PC-9 (cell line): ENCODE data around the gene NLGN1. TPM values are rescaled to one million over a fixed set of nuclear protein-coding genes. Genes with fewer than 3 reads are reported as not detected.

Source experiments
- BruUV-seq: library from RNA; stranded (reverse); fragments of 400-500 nt; replicated peaks from 2 replicates; lab custom pipeline; 2021; lab: Mats Ljungman, UMichigan
- CTCF ChIA-PET: fragments of 300-600 bp; sonication (Branson Sonifier 250); formaldehyde crosslinking; loops from one replicate; lab custom pipeline; 2022; ENCODE audit warnings: antibody characterized with exemption; lab: Charles Lee
- POLR2A ChIA-PET: fragments of 300-600 bp; sonication (Branson Sonifier 250); formaldehyde crosslinking; loops from one replicate; lab custom pipeline; 2022; ENCODE audit warnings: antibody characterized with exemption; ENCODE audit not compliant: unreplicated experiment; lab: Charles Lee
- DNase-seq, 2 experiments: peaks; one replicate each; pipeline versions ENCODE4 v3.0.0 to v3.0.0-alpha.2; 2015 to 2022; ENCODE audit warnings: mixed read lengths in 1 of 2
- H2AFZ ChIP-seq: fragments of 200-600 bp; sonication (generic); 2 replicates; pipeline ENCODE4 v1.8.1; 2017; ENCODE audit warnings: antibody characterized with exemption
- H3F3A ChIP-seq: fragments of 200-600 bp; sonication (generic); 2 replicates; pipeline ENCODE4 v1.8.1; 2017; ENCODE audit warnings: antibody characterized with exemption, mild to moderate bottlenecking, low read depth; ENCODE audit not compliant: insufficient read depth
- H3K27ac ChIP-seq: fragments of 200-600 bp; sonication (generic); 2 replicates; pipeline ENCODE4 v1.6.1; 2016; ENCODE audit warnings: mixed run types
- H3K27me3 ChIP-seq: fragments of 200-600 bp; sonication (generic); 2 replicates; pipeline ENCODE4 v1.6.1; 2016; ENCODE audit warnings: low read depth, mixed run types; ENCODE audit not compliant: insufficient read depth
- H3K36me3 ChIP-seq: fragments of 200-600 bp; sonication (generic); 2 replicates; pipeline ENCODE4 v1.6.1; 2016; ENCODE audit warnings: low read depth, mixed run types
- H3K4me1 ChIP-seq: fragments of 200-600 bp; sonication (generic); replicated peaks from 2 replicates; pipeline ENCODE4 v1.6.1; 2016; ENCODE audit warnings: mixed run types; ENCODE audit not compliant: insufficient read depth
- H3K4me2 ChIP-seq: fragments of 200-600 bp; sonication (generic); 2 replicates; pipeline ENCODE4 v1.6.1; 2017; ENCODE audit warnings: mixed run types
- H3K4me3 ChIP-seq: fragments of 200-600 bp; sonication (generic); 2 replicates; pipeline ENCODE4 v1.6.1; 2016; ENCODE audit warnings: mixed run types
- H3K79me2 ChIP-seq: fragments of 200-600 bp; sonication (generic); 2 replicates; pipeline ENCODE4 v1.6.1; 2017; ENCODE audit warnings: low read depth, mixed run types
- H3K9me2 ChIP-seq: fragments of 200-600 bp; sonication (generic); 2 replicates; pipeline ENCODE4 v1.8.1; 2017; ENCODE audit warnings: mild to moderate bottlenecking; ENCODE audit not compliant: insufficient read depth
- H3K9me3 ChIP-seq: fragments of 200-600 bp; sonication (generic); 2 replicates; pipeline ENCODE4 v1.8.1; 2016; ENCODE audit warnings: low read depth; ENCODE audit not compliant: insufficient read depth
- H4K20me1 ChIP-seq: fragments of 200-600 bp; sonication (generic); 2 replicates; pipeline ENCODE4 v1.8.1; 2017; ENCODE audit not compliant: insufficient read depth
- CTCF ChIP-seq: fragments of 200-600 bp; sonication (generic); conservative IDR thresholded peaks from 2 replicates; pipeline ENCODE4 v1.6.1; 2017; ENCODE audit warnings: mixed run types, antibody characterized with exemption, mild to moderate bottlenecking, moderate library complexity
- EZH2 ChIP-seq: fragments of 200-600 bp; sonication (generic); IDR thresholded peaks from 2 replicates; pipeline ENCODE4 v1.8.0; 2017; ENCODE audit warnings: antibody characterized with exemption, low read depth
- intact Hi-C: fragments of 100-400 bp; cut with micrococcal nuclease; formaldehyde crosslinking; loops from one replicate; pipeline ENCODE4 v1.10.0; 2022; ENCODE audit not compliant: unreplicated experiment
- total RNA-seq: library from RNA; stranded (reverse); gene quantifications from 2 replicates; pipeline ENCODE4 v1.2.3, GENCODE V29; 2021

Gene NLGN1
- total RNA-seq, 1 experiment from 2014 or later, result 1.4 TPM

- Histone ChIP-seq H3K4me2 (no peak overlapping the region), H3K79me2 (no peaks in the 10 kb centered on the region), H3K27ac (no peak overlapping the region), H3K9me2 (no peaks in the 10 kb centered on the region), H2AFZ (no peak overlapping the region), H3K9me3 (no peaks in the 10 kb centered on the region), H3K4me3 (no peak overlapping the region), H3K4me1 (0 out of 2 replicates have a peak, but pooled peaks cover 5% of the 10 kb centered on the region), H3K36me3 (no peaks in the 10 kb centered on the region), H4K20me1 (no peaks in the 10 kb centered on the region), H3F3A (no peaks in the 10 kb centered on the region), H3K27me3 (no peaks in the 10 kb centered on the region)
- ChIA-PET CTCF (no interaction called here), POLR2A (interaction anchor here (0.6 kb wide), 1 partner anchor 1007 kb away, joined by 5 read pairs; no protein-coding TSS in a partner anchor)
- no TSS peak for BruUV-seq
- no peak for DNase-seq
- no peak for TF ChIP-seq EZH2
- no peak for TF ChIP-seq CTCF
- intact Hi-C loops, result no loop called here
These were observed 700.1 kb downstream of the NLGN1 start for GRCh38 chr3:174097686-174098085.

GRCh38 chr3:174098746-174099145 is 701.2 kb downstream of the NLGN1 start:
- no peaks in the 10 kb centered on the region for H3K9me3 ChIP-seq
- H3K9me2 ChIP-seq, result no peaks in the 10 kb centered on the region
- no peak overlapping the region for H3K27ac ChIP-seq
- 0 out of 2 replicates have a peak, but pooled peaks cover 5% of the 10 kb centered on the region for H3K4me1 ChIP-seq
- H3K4me2 ChIP-seq, result 0 out of 2 replicates have a peak overlapping the region, but pooled peaks have one; percentile 15
- H3K27me3 ChIP-seq, result no peaks in the 10 kb centered on the region
- H3F3A ChIP-seq, result no peaks in the 10 kb centered on the region
- CTCF ChIA-PET, result no interaction called here
- H3K36me3 ChIP-seq, result no peaks in the 10 kb centered on the region
- intact Hi-C loops, result no loop called here
- no peaks in the 10 kb centered on the region for H4K20me1 ChIP-seq
- H2AFZ ChIP-seq, result no peak overlapping the region
- TF ChIP-seq EZH2 (no peak), CTCF (no peak)
- no peaks in the 10 kb centered on the region for H3K79me2 ChIP-seq
- H3K4me3 ChIP-seq, result no peak overlapping the region
- POLR2A ChIA-PET, result no interaction called here
- DNase-seq, result no peak
- no TSS peak for BruUV-seq

- Histone ChIP-seq H3K4me2 (no peak overlapping the region), H4K20me1 (no peaks in the 10 kb centered on the region), H3F3A (no peaks in the 10 kb centered on the region), H3K9me2 (no peaks in the 10 kb centered on the region), H3K9me3 (no peaks in the 10 kb centered on the region), H3K27ac (no peak overlapping the region), H3K27me3 (no peaks in the 10 kb centered on the region), H3K79me2 (no peaks in the 10 kb centered on the region), H3K36me3 (no peaks in the 10 kb centered on the region), H2AFZ (no peak overlapping the region), H3K4me3 (no peak overlapping the region), H3K4me1 (0 out of 2 replicates have a peak, but pooled peaks cover 5% of the 10 kb centered on the region)
- DNase-seq, result no peak
- ChIA-PET CTCF (no interaction called here), POLR2A (no interaction called here)
- TF ChIP-seq CTCF (no peak), EZH2 (no peak)
- BruUV-seq, result no TSS peak
- intact Hi-C loops, result no loop called here
These were observed 702.2 kb downstream of the NLGN1 start for GRCh38 chr3:174099724-174100123.
